Smooth muscle cell (in vitro differentiated cells): ENCODE measurements around the gene GAK. TPM values are rescaled to one million over a fixed set of nuclear protein-coding genes. Genes with fewer than 3 reads are reported as not detected.

Experiments used
- DNase-seq: peaks from one replicate; lab custom pipeline; 2025; ENCODE audit not compliant: unreplicated experiment; lab: John Stamatoyannopoulos, UW
- H2AFZ ChIP-seq: fragments of 200-600 bp; sonication (generic); 2 replicates; pipeline ENCODE4 v1.6.0; 2016; ENCODE audit warnings: antibody characterized with exemption, low read depth, mild to moderate bottlenecking
- H3F3A ChIP-seq: fragments of 200-600 bp; sonication (generic); 2 replicates; pipeline ENCODE4 v1.6.0; 2017; ENCODE audit warnings: antibody characterized with exemption, low read depth
- H3K27ac ChIP-seq: fragments of 200-600 bp; sonication (generic); 2 replicates; pipeline ENCODE4 v1.5.1; 2016; ENCODE audit warnings: low read depth, mild to moderate bottlenecking
- H3K27me3 ChIP-seq: fragments of 200-600 bp; sonication (generic); 2 replicates; pipeline ENCODE4 v1.6.1; 2016; ENCODE audit warnings: low read depth, mild to moderate bottlenecking
- H3K36me3 ChIP-seq: fragments of 200-600 bp; sonication (generic); 2 replicates; pipeline ENCODE4 v1.5.1; 2016; ENCODE audit warnings: low read depth
- H3K4me1 ChIP-seq: fragments of 200-600 bp; sonication (generic); 2 replicates; pipeline ENCODE4 v1.5.1; 2016; ENCODE audit warnings: low read depth
- H3K4me2 ChIP-seq: fragments of 200-600 bp; sonication (generic); 2 replicates; pipeline ENCODE4 v1.6.0; 2016; ENCODE audit warnings: mild to moderate bottlenecking
- H3K4me3 ChIP-seq: fragments of 200-600 bp; sonication (generic); 2 replicates; pipeline ENCODE4 v1.5.1; 2016; ENCODE audit warnings: mild to moderate bottlenecking
- H3K79me2 ChIP-seq: fragments of 200-600 bp; sonication (generic); 2 replicates; pipeline ENCODE4 v1.6.0; 2016; ENCODE audit warnings: low read depth, mild to moderate bottlenecking
- H3K9ac ChIP-seq: fragments of 200-600 bp; sonication (generic); 2 replicates; pipeline ENCODE4 v1.6.0; 2016; ENCODE audit warnings: low read depth
- H3K9me3 ChIP-seq: fragments of 200-600 bp; sonication (generic); replicated peaks from 2 replicates; pipeline ENCODE4 v1.5.1; 2016; ENCODE audit warnings: low read depth
- H4K20me1 ChIP-seq: fragments of 200-600 bp; sonication (generic); 2 replicates; pipeline ENCODE4 v1.6.0; 2016; ENCODE audit warnings: low read depth
- CTCF ChIP-seq: fragments of 200-600 bp; sonication (generic); IDR thresholded peaks from 2 replicates; pipeline ENCODE4 v1.5.1; 2017; ENCODE audit warnings: borderline replicate concordance, mild to moderate bottlenecking, antibody characterized with exemption; ENCODE audit not compliant: insufficient read depth, poor library complexity, severe bottlenecking
- WGBS: methylation state at CpG from one replicate; pipeline ENCODE4 v1.1.7; 2016; ENCODE audit warnings: low lambda C conversion rate; 5-methylcytosine and 5-hydroxymethylcytosine counted together
- polyA plus RNA-seq: library from polyadenylated mRNA; unstranded; fragments of >200 nt; fragmentation: Nextera tagmentation; extraction: Ambion mirVana; gene quantifications from 2 replicates; pipeline ENCODE4 v1.2.1, GENCODE V29; 2016
- total RNA-seq: library from RNA; depleted of rRNA; stranded (reverse); fragments of >200 nt; gene quantifications from 2 replicates; pipeline ENCODE4 v1.2.3, GENCODE V29; 2014

The GAK gene
- total and polyA plus RNA-seq, 2 experiments from 2014 or later, result 56.2 to 85.4 TPM

- H4K20me1 ChIP-seq, result peaks cover 23% of the 10 kb centered on the region
- H3K27me3 ChIP-seq, result peaks cover 5% of the 10 kb centered on the region
- no peak overlapping the region for H3K27ac ChIP-seq
- no peaks in the 10 kb centered on the region for H3K36me3 ChIP-seq
- H2AFZ ChIP-seq, result no peak overlapping the region
- no peak overlapping the region for H3K4me3 ChIP-seq
- H3F3A ChIP-seq, result no peaks in the 10 kb centered on the region
- no peaks in the 10 kb centered on the region for H3K9me3 ChIP-seq
- DNase-seq, result no peak
- 89% methylated on average over 19 of the region's 21 CpGs for WGBS
- H3K4me2 ChIP-seq, result no peak overlapping the region
- no peaks in the 10 kb centered on the region for H3K4me1 ChIP-seq
- no peak overlapping the region for H3K9ac ChIP-seq
- H3K79me2 ChIP-seq, result no peaks in the 10 kb centered on the region
- TF ChIP-seq CTCF, result no peak
These were observed 33.6 kb upstream of the GAK start for GRCh38 chr4:965766-966134.

- Histone ChIP-seq H3K79me2 (no peaks in the 10 kb centered on the region), H3K36me3 (no peaks in the 10 kb centered on the region), H3K4me1 (no peaks in the 10 kb centered on the region), H3K9ac (no peak overlapping the region), H3K4me2 (no peak overlapping the region), H3K27ac (no peak overlapping the region), H3K9me3 (no peaks in the 10 kb centered on the region), H4K20me1 (peaks cover 18% of the 10 kb centered on the region), H3K27me3 (peaks cover 5% of the 10 kb centered on the region), H2AFZ (no peak overlapping the region), H3K4me3 (no peak overlapping the region), H3F3A (no peaks in the 10 kb centered on the region)
- 94% methylated on average over 26 of the region's 26 CpGs for WGBS
- DNase-seq, result no peak
- TF ChIP-seq CTCF, result no peak
These were observed 33.1 kb upstream of the GAK start for GRCh38 chr4:965048-965765.

GRCh38 chr4:964346-965025 lies 32.4 kb upstream of the GAK start:
- DNase-seq, result no peak

More at GRCh38 chr4:964346-965025, 32.4 kb upstream of the GAK start:
- Histone ChIP-seq H3K4me1 (no peaks in the 10 kb centered on the region), H3F3A (no peaks in the 10 kb centered on the region), H3K36me3 (no peaks in the 10 kb centered on the region), H2AFZ (no peak overlapping the region), H4K20me1 (peaks cover 12% of the 10 kb centered on the region), H3K27me3 (peaks cover 5% of the 10 kb centered on the region), H3K9me3 (no peaks in the 10 kb centered on the region), H3K79me2 (no peaks in the 10 kb centered on the region), H3K9ac (no peak overlapping the region), H3K27ac (no peak overlapping the region), H3K4me3 (no peak overlapping the region), H3K4me2 (no peak overlapping the region)
- TF ChIP-seq CTCF, result no peak
- WGBS, result 97% methylated on average over 22 of the region's 23 CpGs
